NCI-H345 treated with DMSO at 0.1 percent for 48 hours (cell line): ENCODE measurements around the gene OGFOD2.
"Not testable (repeated sequence)": the region's sequence is repeated elsewhere in the genome, so short reads cannot be mapped to it uniquely, and the experiment has no call there.

ENCODE experiments used
- DNase-seq: peaks from one replicate; lab custom pipeline; 2025; ENCODE audit not compliant: unreplicated experiment; lab: John Stamatoyannopoulos, UW

The OGFOD2 gene

GRCh38 chr12:122974892-122975789 lies at the start of gene OGFOD2:
TSS of gene OGFOD2 (plus strand) at chr12:122975244. CDS start at chr12:122975252, 8 bp downstream.
- peak; percentile 84 for DNase-seq

DNA sequence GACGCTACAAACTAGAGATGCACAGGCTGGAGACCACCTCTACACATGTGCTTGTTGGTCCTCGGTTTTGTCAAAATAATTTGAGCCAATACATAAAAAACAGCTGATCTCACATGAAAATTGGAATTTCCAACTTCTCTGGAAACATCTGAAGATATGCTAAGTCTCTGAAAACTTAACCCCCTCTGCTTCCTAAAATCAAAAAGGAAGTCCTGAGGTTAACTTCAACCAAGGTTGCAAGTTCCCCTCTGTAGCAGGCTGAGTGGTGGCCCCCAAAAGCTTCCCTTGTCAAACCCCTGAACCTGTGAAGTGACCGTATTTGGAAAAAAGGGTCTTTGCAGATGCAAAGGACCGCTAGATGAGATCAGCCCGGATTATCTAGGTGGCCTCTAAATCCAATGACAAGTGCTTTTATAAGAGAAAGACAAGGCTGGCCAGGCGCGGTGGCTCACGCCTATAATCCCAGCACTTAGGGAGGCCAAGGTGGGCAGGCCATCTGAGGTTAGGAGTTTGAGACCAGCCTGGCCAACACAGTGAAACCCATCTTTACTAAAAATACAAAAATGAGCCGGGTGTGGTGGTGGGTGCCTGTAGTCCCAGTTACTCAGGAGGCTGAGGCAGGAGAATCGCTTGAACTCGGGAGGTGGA lies 47.2 kb upstream of the OGFOD2 start:
- no peak for DNase-seq

- DNase-seq, result no peak
These were observed 46.5 kb upstream of the OGFOD2 start for GRCh38 chr12:122928404-122929147.

DNA sequence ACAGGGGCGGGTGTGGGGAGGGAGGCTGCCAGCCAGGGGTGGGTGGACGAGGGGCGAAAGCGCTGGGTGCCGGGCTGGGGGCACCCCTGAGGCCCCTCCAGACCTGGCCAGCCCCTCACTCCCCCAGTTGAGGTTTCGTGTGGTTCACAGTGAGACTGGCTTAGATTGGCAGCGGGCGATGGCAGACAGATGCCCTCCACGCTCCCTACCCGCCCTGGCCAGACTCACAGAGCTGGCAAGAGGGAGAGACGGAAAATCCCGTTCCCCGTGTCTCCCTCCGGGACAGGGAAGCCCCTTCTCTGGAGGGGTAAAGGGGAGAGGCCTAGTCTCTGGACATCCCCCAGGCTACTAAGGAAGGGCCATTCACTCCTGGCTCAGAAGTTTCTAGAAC lies 45.9 kb upstream of the OGFOD2 start:
- DNase-seq, result no peak

DNA sequence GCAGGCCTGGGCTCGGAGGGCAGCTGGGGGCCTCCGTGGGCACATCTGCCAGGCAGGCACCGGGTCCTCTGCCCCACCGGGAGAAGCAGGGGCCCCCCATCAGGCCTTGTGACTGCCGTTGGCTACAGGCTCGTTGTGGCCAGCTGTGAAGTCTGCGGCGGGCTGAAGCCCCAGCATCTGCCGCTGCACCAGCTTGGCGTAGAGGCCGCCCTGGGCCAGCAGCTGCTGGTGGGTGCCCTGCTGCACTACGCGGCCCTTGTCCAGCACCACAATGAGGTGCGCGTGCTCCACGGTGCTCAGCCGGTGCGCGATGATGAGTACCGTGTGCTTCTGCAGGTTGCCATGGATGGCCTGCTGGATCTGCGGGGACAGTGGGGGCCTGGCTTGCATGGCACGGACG lies 45.2 kb upstream of the OGFOD2 start:
- DNase-seq, result no peak

DNA sequence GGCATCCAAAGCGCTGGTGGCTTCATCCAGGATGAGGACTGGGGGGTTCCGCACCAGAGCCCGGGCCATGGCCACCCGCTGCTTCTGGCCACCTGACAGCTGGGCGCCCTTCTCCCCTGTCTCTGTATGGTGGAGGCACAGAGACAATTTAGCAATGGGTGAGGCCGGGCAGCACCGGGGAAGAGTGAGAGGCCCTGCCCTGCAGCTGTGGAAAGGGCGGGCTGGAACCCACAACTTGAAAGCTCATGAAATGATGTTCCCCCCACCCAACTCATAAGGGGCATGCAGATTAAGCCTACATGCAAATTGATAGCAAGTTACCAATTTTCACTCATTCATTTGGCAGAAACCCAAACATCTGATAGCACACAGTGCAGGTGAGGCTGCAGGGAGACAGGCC lies 42.8 kb upstream of the OGFOD2 start:
- no peak for DNase-seq

GRCh38 chr12:122934722-122935121 lies 40.3 kb upstream of the OGFOD2 start:
- no peak for DNase-seq

DNA sequence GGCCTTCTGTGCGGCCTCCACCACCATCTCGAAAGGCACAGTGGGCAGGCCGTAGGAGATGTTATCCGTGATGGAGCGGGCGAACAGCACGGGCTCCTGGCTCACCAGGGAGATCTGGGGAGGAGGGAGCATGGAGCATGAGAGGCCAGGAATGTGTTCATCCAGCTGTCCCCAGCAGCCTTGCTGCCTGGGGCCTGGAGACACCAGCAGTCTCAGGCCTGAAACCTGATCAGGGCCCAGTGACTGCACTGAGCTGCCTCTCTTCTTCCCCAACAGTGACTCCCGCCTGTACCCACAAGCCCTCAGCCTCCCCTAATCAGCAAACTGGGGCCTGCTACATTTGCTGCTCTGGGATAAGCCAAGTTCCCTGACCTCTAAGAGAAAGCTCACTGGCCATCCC lies 39.7 kb upstream of the OGFOD2 start:
- DNase-seq, result no peak

DNA sequence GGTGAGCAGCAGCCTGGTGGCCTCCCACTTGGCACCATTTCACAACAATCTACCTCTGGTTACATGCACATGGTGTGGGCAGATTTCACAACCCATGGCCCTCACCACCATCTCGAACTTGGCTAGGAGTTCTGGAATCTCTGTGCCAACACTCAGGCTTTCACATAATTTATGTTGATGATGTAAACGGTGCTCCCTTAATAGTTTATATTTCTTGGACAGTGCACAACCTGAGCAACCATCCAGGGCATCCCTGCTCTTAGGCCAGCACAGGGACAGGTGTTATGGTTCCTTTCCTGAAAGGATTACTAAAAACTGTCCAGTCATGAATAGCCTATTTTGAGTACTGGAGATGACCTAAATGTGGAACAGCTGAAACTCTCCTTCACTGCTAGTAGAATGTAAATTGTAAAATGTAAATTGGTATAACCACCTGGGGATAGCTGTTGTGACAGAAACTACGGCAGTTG lies 37.4 kb upstream of the OGFOD2 start:
- no peak for DNase-seq

GRCh38 chr12:122939125-122939524 lies 35.9 kb upstream of the OGFOD2 start:
- DNase-seq, result no peak

- DNase-seq, result not testable (repeated sequence)
These were observed 33.7 kb upstream of the OGFOD2 start for GRCh38 chr12:122941351-122941750.

GRCh38 chr12:122942637-122943036 lies 32.4 kb upstream of the OGFOD2 start:
- DNase-seq, result peak; percentile 15

- DNase-seq, result no peak
These were observed 31.8 kb upstream of the OGFOD2 start for GRCh38 chr12:122943196-122943595.

DNA sequence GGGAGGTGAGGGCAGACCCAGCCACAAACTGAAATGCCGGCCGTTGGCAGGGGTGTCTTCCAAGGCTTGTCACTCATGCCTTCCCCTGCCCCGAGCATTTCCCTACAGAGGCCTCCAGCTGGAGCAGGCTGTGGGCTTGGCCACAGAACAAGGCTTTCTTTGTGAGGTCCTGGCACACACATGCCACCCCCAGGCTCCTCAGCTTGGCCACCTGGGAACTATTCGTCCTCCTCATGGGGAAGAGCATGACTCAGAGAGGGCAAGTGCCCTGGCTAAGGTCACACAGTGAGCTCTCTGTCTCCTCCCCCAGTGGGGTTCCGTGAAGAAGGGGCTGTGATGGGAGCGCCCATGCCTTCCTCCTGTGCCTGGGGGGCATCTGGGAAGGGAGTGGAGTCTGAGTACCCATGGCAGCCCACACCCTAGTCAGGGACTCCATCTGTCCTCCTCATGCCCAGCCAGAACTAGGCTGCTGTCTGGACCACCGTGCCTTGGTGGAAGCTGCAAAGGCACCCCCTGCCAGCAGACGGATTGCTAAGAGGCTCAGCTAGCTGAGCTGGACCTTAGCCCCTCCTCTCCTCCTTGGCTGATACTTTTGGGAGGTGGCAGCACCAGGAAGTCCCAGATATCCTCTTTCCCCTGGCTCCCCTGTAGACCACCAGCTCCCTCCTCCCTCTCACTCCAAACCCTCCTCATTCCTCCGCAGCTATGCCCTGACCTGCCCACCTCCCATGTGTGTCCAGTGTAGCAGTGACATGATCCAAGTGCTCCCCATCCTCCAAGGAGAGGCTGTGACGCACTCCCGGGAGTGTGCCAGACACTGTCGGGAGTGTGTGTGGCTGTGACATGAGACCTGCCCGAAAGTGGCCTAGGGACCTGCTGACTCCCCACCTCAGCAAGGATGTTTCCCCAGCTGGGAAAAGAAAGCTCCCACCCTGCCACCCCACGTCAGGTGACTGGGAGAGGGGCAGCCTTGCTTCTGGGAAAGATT lies 30.1 kb upstream of the OGFOD2 start:
- DNase-seq, result no peak

GRCh38 chr12:122946690-122947341 lies 28.2 kb upstream of the OGFOD2 start:
- no peak for DNase-seq

DNA sequence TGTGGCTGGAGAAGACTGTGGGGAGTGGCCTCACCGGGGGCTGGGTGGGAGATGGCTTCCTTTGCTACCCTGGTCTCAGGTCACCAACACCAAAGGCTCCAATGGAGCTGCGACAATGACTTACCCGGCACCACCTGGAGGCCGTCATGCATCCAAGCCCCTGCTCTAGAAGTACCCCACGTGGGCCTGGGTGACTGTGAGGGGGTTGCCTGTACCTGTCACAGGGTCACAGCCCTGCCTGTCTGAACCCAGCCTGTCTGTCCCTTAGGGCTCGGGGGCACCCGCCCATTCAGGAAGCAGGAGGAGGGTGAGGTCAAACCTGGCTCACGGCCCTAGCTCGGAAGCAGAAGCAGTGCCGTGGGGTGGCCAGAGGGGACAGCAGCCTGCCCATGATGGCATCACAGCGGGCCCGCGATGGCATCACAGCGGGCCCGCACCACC lies 27.7 kb upstream of the OGFOD2 start:
- no peak for DNase-seq

GRCh38 chr12:122948605-122949004 lies 26.4 kb upstream of the OGFOD2 start:
- DNase-seq, result no peak

DNA sequence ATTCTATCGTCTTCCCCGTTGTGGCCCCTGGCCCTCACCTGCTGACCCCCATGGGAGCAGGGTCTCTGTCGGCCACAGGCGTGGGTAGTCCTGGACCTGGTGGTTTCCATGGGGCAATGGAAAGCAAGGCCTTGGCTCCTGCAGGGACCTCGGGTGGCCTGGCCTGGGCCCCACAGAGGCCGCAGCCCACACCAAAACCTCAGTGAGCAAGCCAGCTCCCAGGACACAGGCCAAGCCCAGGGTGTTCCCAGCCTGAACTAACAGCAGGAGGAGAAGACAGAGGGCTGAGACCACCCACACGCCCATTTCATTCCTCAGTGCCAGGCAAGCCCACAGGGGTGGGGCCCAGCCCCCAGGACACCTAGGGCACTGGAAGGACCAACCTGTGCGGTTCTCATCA lies 25.6 kb upstream of the OGFOD2 start:
- DNase-seq, result no peak

DNA sequence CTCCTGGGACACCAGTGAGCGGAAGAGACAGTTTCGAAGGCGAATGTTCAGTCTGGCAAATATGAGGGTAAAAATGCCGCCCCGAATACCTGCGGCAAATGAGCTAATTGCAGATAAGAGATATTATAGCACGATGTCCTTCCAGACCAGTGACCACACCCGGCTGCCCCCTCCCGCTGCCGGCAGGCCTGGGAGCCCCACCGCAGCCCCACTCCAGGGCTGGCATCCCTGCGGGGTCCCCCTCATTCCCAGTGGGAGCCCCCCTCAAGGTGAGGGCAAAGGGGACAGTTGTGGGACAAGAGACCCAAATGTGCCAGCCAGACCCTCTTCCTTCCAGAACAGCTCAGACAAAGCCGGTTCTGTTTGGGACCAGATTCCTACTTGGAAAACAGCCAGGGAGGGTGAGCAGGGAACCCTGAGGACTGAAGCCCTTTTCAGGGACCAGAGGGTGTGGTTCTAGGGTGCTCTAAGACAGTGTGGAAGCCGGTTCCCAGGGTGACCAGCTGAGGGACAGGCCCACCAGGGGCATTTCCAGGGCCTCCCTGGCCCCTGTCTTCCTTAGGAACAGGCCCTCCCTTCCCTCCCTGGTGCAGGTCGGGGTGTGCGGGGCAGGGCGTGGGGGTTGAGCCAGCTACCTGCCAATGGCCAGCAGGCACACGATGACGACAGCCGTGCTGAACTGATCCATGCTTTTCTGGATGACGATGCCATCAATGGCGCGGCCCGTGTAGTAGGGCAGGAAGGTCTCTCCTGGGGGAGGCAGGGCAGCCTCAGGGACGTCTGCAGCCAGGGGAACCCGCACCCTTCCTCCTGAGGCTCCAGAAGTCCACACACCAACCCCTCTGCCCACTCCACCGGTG lies 25.0 kb upstream of the OGFOD2 start:
- DNase-seq, result no peak
